Gastroesophageal sphincter (tissue), 2 donors: ENCODE measurements around the gene SH3PXD2A.

ENCODE experiments used
- POLR2A ChIP-seq, 2 donors: fragments of 450-650 bp; IDR thresholded peaks; one replicate each; pipeline ENCODE4 v1.6.1; 2017; ENCODE audit warnings: antibody characterized with exemption in 2 of 2, mild to moderate bottlenecking in 2 of 2, moderate library complexity in 1 of 2
- POLR2AphosphoS5 ChIP-seq: sonication (generic); formaldehyde crosslinking; IDR thresholded peaks from one replicate; pipeline ENCODE4 v1.6.1; 2017; ENCODE audit warnings: antibody characterized with exemption

- TF ChIP-seq POLR2AphosphoS5 (no peak), POLR2A (IDR thresholded peaks at IDR 0.05) (no peak)
Observed at GRCh38 chr10:103582331-103583123, 272.8 kb downstream of the SH3PXD2A start.
